CD4-positive, alpha-beta T cell treated with Interleukin-6 at 100 ng/mL for 8 hours (primary cell): Measurements from ENCODE around the gene LTB.

Experiments
- DNase-seq: peaks from one replicate; pipeline ENCODE4 v3.0.0-alpha.2; 2020; ENCODE audit warnings: mixed read lengths, low spot score

Gene LTB

GRCh38 chr6:31546958-31547726 is 35.1 kb downstream of the LTB start, which contains the start of gene NFKBIL1:
TSS of gene NFKBIL1 (plus strand) at chr6:31547608. CDS start at chr6:31547695, 87 bp downstream.
- DNase-seq = peak; percentile 90

GRCh38 chr6:31546339-31546957 is 35.8 kb downstream of the LTB start, which contains the start of gene ATP6V1G2:
TSS of gene ATP6V1G2 (minus strand) at chr6:31546608. CDS start at chr6:31546559, 49 bp downstream.
- peak; percentile 82 for DNase-seq

DNA sequence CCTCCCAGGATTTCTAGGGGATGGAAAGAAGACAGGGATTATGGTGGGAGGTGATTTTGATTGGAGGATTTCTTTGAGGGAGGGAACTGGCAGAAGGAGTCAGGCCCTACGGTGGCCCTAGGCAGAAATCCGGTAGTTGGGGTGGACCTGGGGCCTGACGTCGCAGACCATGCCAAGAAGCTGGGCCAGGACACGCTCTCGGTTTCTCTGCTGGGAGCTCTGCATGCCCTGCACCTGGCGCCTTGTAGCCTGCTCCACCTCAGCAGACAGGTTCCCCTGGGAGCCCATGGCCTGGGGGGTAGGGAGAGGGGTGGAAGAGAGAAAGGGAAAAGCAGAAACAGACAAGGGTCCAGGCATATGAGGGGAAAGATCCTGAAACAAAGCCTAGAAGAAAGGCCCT is 36.9 kb downstream of the LTB start:
- no peak for DNase-seq

- DNase-seq = no peak
Observed at GRCh38 chr6:31544676-31545075, 37.5 kb downstream of the LTB start.

GRCh38 chr6:31543639-31544038 is 38.6 kb downstream of the LTB start:
- DNase-seq = no peak

DNA sequence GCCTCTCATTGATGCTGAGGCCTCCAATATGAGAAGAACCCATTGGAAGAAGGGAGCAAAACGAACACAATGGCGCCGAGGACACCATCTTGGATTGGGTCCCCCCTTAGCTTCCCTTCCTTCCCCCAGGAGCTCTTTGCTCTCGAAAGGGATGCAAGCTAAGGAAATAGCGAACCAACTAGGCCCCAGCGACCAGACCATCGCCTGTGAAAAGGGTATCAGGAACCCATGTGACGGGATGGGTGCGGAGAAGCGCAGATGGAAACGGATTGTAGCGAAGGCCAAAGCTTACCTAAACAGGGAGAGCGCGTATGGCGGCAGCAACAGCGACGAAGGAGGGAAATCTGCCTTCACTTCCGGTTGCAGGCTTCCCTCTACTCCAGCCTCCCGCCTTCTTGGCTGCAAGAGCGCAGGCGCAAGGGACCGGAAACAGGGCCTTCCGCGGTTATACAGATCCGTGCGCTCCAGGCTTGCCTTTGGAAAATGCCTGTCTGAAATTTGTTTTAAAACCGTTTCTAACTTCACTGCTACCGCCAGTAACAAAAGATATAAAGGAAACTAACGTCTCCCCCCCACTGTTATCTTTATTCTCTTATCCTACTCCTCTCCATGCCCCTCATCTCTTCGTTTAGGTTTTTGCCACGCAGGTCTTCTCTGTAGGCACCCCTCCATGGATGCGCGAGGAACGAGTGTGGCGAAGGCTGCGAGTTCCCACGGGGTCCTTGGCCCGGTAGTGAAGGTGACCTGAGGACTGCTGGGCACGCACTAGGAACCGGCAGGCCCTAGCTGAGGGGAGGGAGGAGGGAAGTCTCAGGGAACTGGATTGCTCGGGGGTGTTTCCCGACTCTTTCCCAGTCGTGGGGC is 40.3 kb downstream of the LTB start, which contains the start of gene DDX39B:
TSS of gene DDX39B (minus strand) at position 346 of the 864 bp plus-strand sequence. CDS start 1,471 bp downstream, outside the sequence.
- peak; percentile 96 for DNase-seq

GRCh38 chr6:31541059-31541657 is 41.1 kb downstream of the LTB start:
- peak; percentile 62 for DNase-seq

DNA sequence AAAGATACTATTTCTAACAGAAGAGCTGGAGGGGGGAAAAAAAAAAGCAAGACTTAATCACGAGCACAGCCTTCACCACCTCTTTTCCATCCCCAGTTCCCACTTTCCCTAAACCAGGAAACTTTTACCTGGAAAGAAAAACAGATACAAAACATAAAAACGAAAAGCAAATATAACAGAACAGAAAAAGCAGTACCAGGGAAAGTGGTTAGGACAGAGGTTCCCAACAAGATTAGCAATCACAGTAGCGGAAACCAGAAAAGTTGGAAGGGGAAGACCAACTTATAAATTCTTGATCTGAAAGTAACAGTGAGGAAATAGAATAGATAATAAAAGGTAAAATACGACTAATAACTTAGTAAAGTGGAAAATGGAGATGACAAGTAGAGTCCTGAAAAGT is 41.6 kb downstream of the LTB start:
- DNase-seq = no peak

DNA sequence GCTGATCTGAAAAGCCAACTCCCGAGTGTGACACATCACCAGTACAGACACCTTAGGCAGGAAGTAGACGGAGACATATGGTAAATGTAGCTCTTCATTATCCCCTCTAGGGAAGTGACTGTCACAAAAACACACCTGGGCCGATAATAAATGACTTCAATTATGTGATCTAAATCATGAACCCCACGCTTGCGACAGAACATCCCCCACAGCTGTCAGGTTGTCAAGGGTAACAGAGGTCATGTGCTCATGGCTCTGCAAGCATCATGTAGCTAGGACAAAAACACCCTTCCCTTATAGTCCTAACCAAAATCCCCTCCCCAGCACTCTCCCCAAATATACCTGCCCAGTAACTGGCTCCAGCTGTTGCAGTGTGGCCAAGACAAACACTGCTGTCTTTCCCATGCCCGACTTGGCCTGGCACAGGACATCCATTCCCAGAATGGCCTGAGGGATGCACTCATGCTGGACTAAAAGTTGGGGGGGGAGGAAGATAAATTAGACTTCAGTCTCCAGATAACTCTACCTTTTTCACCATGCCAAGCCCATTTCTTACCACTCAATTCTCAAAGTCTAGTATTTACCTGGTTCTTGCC is 43.3 kb downstream of the LTB start:
- no peak for DNase-seq

GRCh38 chr6:31535538-31536324 is 46.5 kb downstream of the LTB start:
- DNase-seq = no peak

GRCh38 chr6:31534521-31535040 is 47.6 kb downstream of the LTB start:
- DNase-seq = no peak

- DNase-seq = no peak
Observed at GRCh38 chr6:31534011-31534410, 48.2 kb downstream of the LTB start.

DNA sequence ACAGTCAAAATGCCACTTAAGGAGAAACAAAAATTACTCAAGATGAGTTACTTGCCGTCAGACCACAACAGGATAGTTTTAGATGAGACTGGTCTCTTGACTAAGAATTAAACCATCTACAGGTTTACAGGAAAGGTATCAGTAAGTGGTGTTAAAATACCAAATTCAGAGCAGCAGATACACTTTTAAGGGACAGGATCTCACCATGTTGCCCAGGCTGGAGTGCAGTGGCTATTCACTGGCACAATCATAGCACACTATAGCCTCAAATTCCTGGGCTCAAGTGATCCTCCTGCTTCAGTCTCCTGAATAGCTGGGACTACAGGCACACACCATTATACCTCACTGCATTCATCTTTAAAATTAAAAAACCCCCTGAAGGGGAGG is 48.8 kb downstream of the LTB start:
- no peak for DNase-seq

DNA sequence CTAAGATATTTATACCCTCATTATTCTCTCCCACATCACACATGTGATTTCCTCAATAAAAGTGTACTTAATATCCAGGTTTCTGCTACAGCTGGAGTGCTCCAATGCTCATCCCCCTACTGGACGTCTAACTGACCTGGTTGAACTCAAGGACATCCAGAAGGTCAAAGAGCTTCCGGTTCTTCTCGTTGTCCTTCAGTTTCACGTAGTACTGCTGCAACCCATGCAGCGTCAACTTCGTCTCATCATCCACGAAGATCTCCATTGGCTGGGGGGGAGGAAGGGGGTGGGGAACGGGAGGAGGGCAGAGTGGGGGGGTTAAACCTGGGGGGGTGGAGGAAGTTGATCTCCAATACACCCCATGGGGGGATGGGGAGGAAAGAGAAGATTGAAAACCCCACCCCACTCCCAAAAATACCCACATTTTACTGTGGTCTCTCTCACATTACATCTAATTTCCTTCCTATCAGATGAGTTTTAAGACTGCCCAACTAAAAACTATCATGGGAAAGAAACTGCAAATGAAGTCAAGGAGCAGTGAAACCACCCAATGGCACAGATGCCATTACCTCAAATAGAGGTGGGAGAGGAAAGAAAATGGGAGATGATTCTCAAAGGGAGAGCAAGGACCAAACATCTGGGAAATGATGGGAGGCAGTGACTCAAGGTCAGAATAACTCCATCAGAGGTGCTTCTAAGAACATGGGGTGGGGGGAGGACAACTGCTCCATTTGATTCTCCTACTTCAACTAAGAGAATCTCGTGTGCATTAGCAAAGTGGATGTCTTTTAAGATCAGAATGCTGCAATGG is 49.4 kb downstream of the LTB start:
- DNase-seq = no peak

- DNase-seq = no peak
Observed at GRCh38 chr6:31531771-31532643, 50.2 kb downstream of the LTB start.

GRCh38 chr6:31531162-31531561 is 51.1 kb downstream of the LTB start:
- no peak for DNase-seq

DNA sequence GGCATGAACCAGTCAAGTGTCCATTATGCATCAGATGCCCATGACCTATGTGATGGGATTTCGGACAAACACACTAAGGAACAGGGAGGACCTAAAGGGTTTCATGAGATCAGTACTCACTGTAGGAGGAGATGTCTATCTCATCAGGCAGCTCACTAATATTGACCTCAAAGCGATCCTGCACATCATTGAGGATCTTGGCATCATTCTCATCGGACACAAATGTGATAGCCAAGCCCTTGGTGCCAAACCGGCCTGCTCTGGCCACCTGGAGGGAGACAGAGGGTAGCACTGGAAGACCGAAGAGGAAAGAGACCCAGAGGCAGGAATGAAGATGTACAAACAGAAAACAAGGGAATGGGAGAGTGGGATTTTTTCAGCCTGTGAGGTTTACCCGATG is 51.6 kb downstream of the LTB start:
- no peak for DNase-seq
